Measurements from ENCODE around the gene MAST4. TPM values are rescaled to one million over a fixed set of nuclear protein-coding genes. Genes with fewer than 3 reads are reported as not detected.

Gene MAST4
- polyA plus RNA-seq, 12 donors = 9.6 to 89.4 (median 14.1) TPM

- no peak for DNase-seq
Observed at GRCh38 chr5:66960369-66961137, 364.4 kb downstream of the MAST4 start.

- no peak for DNase-seq
Observed at GRCh38 chr5:66963559-66963971, 367.4 kb downstream of the MAST4 start.

GRCh38 chr5:66966439-66966838 lies 370.2 kb downstream of the MAST4 start:
- DNase-seq = no peak

GRCh38 chr5:66967102-66967501 lies 370.9 kb downstream of the MAST4 start:
- DNase-seq = no peak

- no peak for DNase-seq
Observed at GRCh38 chr5:66967826-66968262, 371.7 kb downstream of the MAST4 start.

GRCh38 chr5:66969484-66969883 lies 373.3 kb downstream of the MAST4 start:
- no peak for DNase-seq

- DNase-seq = no peak
Observed at GRCh38 chr5:66969963-66970362, 373.8 kb downstream of the MAST4 start.

- no peak for DNase-seq
Observed at GRCh38 chr5:66972004-66972403, 375.8 kb downstream of the MAST4 start.

- no peak for DNase-seq
Observed at GRCh38 chr5:66974256-66974655, 378.1 kb downstream of the MAST4 start.

- no peak for DNase-seq
Observed at GRCh38 chr5:66976108-66976507, 379.9 kb downstream of the MAST4 start.

- no peak for DNase-seq
Observed at GRCh38 chr5:66979738-66980137, 383.5 kb downstream of the MAST4 start.

GRCh38 chr5:66981266-66982055 lies 385.3 kb downstream of the MAST4 start:
- DNase-seq = no peak

GRCh38 chr5:66982056-66982387 lies 385.8 kb downstream of the MAST4 start:
- no peak for DNase-seq

- no peak for DNase-seq
Observed at GRCh38 chr5:66982470-66982869, 386.3 kb downstream of the MAST4 start.

- DNase-seq = no peak
Observed at GRCh38 chr5:66985417-66985816, 389.2 kb downstream of the MAST4 start.

- no peak for DNase-seq
Observed at GRCh38 chr5:66986009-66986408, 389.8 kb downstream of the MAST4 start.

- no peak for DNase-seq
Observed at GRCh38 chr5:66986534-66986933, 390.3 kb downstream of the MAST4 start.

- DNase-seq = no peak
Observed at GRCh38 chr5:66987126-66987525, 390.9 kb downstream of the MAST4 start.

- no peak for DNase-seq
Observed at GRCh38 chr5:66987540-66987939, 391.3 kb downstream of the MAST4 start.

GRCh38 chr5:66987949-66988838 lies 392.0 kb downstream of the MAST4 start:
- DNase-seq = peak; percentile 40

- no peak for DNase-seq
Observed at GRCh38 chr5:66989286-66989685, 393.1 kb downstream of the MAST4 start.

- DNase-seq = no peak
Observed at GRCh38 chr5:66989781-66990180, 393.6 kb downstream of the MAST4 start.

All from muscle of arm (tissue), 12 donors.